B cell (primary cell): ENCODE results near the gene BBIP1. TPM values are rescaled to one million over a fixed set of nuclear protein-coding genes. Genes with fewer than 3 reads are reported as not detected.

Source experiments
- ATAC-seq: fragments of 200-7000 bp; cut with Tn5 transposase; one replicate; pipeline ENCODE4 v1.10.0; 2021; ENCODE audit warnings: low read depth, mild to moderate bottlenecking, moderate number of reproducible peaks, moderate library complexity
- CTCF ChIA-PET: fragments of 350-600 bp; sonication (Branson Sonifier 250); formaldehyde crosslinking; loops from one replicate; lab custom pipeline; 2021; ENCODE audit warnings: antibody characterized with exemption, inconsistent platforms; lab: Charles Lee
- POLR2A ChIA-PET: fragments of 350-600 bp; sonication (Branson Sonifier 250); formaldehyde crosslinking; loops from one replicate; lab custom pipeline; 2021; ENCODE audit warnings: antibody characterized with exemption; lab: Charles Lee
- DNase-seq: peaks from one replicate; pipeline ENCODE4 v3.0.0; 2013
- H2AFZ ChIP-seq: 2 replicates; pipeline ENCODE4 v1.6.1; 2012; ENCODE audit warnings: mild to moderate bottlenecking, low read depth, low read length; ENCODE audit not compliant: insufficient read depth, poor library complexity, severe bottlenecking
- H3K27ac ChIP-seq, 2 donors: 1 replicate in 1 of 2; 2 replicates in 1 of 2; pipeline ENCODE4 v1.5.1; 2012 to 2013; ENCODE audit warnings: low read length in 2 of 2, mild to moderate bottlenecking in 2 of 2, moderate library complexity in 1 of 2
- H3K27me3 ChIP-seq, 4 experiments: fragments of 200-600 bp in 1 of 4; sonication (generic) in 1 of 4; replicated peaks in 1 of 4; 1 replicate in 2 of 4; 2 replicates in 2 of 4; pipeline versions ENCODE4 v1.6.1 to v1.7.0; 2013 to 2016; ENCODE audit warnings: low read length in 3 of 4, mild to moderate bottlenecking in 2 of 4, mixed read lengths in 1 of 4, moderate library complexity in 1 of 4; ENCODE audit not compliant: insufficient read depth in 4 of 4, control insufficient read depth in 3 of 4; ENCODE audit errors: control extremely low read depth in 1 of 4
- H3K36me3 ChIP-seq, 2 experiments: replicated peaks in 1 of 2; 1 replicate in 1 of 2; 2 replicates in 1 of 2; pipeline versions ENCODE4 v1.6.1 to v1.7.1; 2013; ENCODE audit warnings: low read length in 1 of 2; ENCODE audit not compliant: insufficient read depth in 2 of 2, control insufficient read depth in 1 of 2; ENCODE audit errors: control extremely low read depth in 1 of 2, extremely low read depth in 1 of 2
- H3K4me1 ChIP-seq, 2 donors: fragments of 200-600 bp in 1 of 2; sonication (generic) in 1 of 2; 1 replicate in 1 of 2; 2 replicates in 1 of 2; pipeline versions ENCODE4 v1.5.1 to v1.6.1; 2013 to 2017; ENCODE audit warnings: low read length in 2 of 2; ENCODE audit not compliant: control insufficient read depth in 2 of 2, insufficient read depth in 2 of 2
- H3K4me2 ChIP-seq: replicated peaks from 2 replicates; pipeline ENCODE3; 2012; ENCODE audit warnings: mild to moderate bottlenecking, low read depth, low read length; ENCODE audit not compliant: poor library complexity, severe bottlenecking
- H3K4me3 ChIP-seq, 5 experiments: fragments of 200-600 bp in 1 of 5; sonication (generic) in 1 of 5; 1 replicate in 3 of 5; 2 replicates in 2 of 5; pipeline versions ENCODE4 v1.5.1 to v1.7.0; 2011 to 2016; ENCODE audit warnings: low read length in 4 of 5, mild to moderate bottlenecking in 4 of 5, low read depth in 2 of 5, control low read depth in 1 of 5, moderate library complexity in 1 of 5; ENCODE audit not compliant: insufficient read depth in 1 of 5; ENCODE audit errors: control extremely low read depth in 1 of 5, extremely low read depth in 1 of 5
- H3K79me2 ChIP-seq: fragments of 200-600 bp; sonication (generic); one replicate; pipeline ENCODE4 v1.6.0; 2016; ENCODE audit warnings: low read length; ENCODE audit not compliant: control insufficient read depth, insufficient read depth
- H3K9ac ChIP-seq: fragments of 200-600 bp; sonication (generic); 2 replicates; pipeline ENCODE4 v1.6.1; 2017; ENCODE audit warnings: mild to moderate bottlenecking, low read length, moderate library complexity
- H3K9me3 ChIP-seq, 3 donors: one replicate each; pipeline versions ENCODE4 v1.6.1 to v1.7.1; 2013; ENCODE audit warnings: low read length in 2 of 3; ENCODE audit not compliant: control insufficient read depth in 2 of 3, insufficient read depth in 1 of 3; ENCODE audit errors: control extremely low read depth in 1 of 3
- H4K20me1 ChIP-seq: 2 replicates; pipeline ENCODE4 v1.6.0; 2012; ENCODE audit warnings: mild to moderate bottlenecking, low read length; ENCODE audit not compliant: insufficient read depth, control insufficient read depth, poor library complexity, severe bottlenecking
- H3K27ac Mint-ChIP-seq: one replicate; pipeline ENCODE4 v1.8.0; 2021; ENCODE audit warnings: mixed read lengths
- H3K27me3 Mint-ChIP-seq: one replicate; pipeline ENCODE4 v1.8.0; 2021; ENCODE audit warnings: mixed read lengths
- H3K4me1 Mint-ChIP-seq: one replicate; pipeline ENCODE4 v1.8.0; 2021; ENCODE audit warnings: mixed read lengths
- H3K4me3 Mint-ChIP-seq: one replicate; pipeline ENCODE4 v1.8.0; 2021; ENCODE audit warnings: mixed read lengths
- H3K9me3 Mint-ChIP-seq: one replicate; pipeline ENCODE4 v1.8.0; 2022; ENCODE audit warnings: mixed read lengths; ENCODE audit not compliant: insufficient read depth
- CTCF ChIP-seq: fragments of 200-600 bp; IDR thresholded peaks from one replicate; pipeline ENCODE4 v1.8.0; 2022; ENCODE audit warnings: antibody characterized with exemption, mild to moderate bottlenecking
- EZH2 ChIP-seq: IDR thresholded peaks from 2 replicates; pipeline ENCODE4 v1.6.1; 2012; ENCODE audit warnings: borderline replicate concordance, low read depth, mild to moderate bottlenecking, moderate library complexity, low read length; ENCODE audit not compliant: insufficient read depth, poor library complexity, severe bottlenecking
- WGBS: methylation state at CpG from one replicate; pipeline ENCODE4 v1.1.5; 2013; ENCODE audit warnings: missing lambda C conversion rate; ENCODE audit not compliant: insufficient coverage; 5-methylcytosine and 5-hydroxymethylcytosine counted together
- intact Hi-C: fragments of 100-400 bp; cut with micrococcal nuclease; formaldehyde crosslinking; loops from one replicate; pipeline ENCODE4 v1.10.0; 2022
- polyA plus RNA-seq: library from polyadenylated mRNA; depleted of rRNA; stranded (reverse); fragments of >200 nt; gene quantifications from 2 replicates; pipeline ENCODE4 v1.2.3, GENCODE V29; 2012
- total RNA-seq, 2 donors: library from RNA; stranded (reverse); fragments of 120-200 nt in 1 of 2; gene quantifications; 1 replicate in 1 of 2; 2 replicates in 1 of 2; pipeline versions ENCODE4 v1.2.3 to v1.2.4, GENCODE V29; 2013 to 2022

BBIP1 gene
- total and polyA plus RNA-seq, 2 donors (not counting 1 experiment from before 2014, with no cell fraction given): 10.6 to 46.1 TPM

GRCh38 chr10:110850099-110850498, 68.9 kb downstream of the BBIP1 start:
- Histone ChIP-seq H3K79me2 (no peaks in the 10 kb centered on the region), H3K27ac (no peak overlapping the region), H2AFZ (no peak overlapping the region), H3K36me3 (no peaks in the 10 kb centered on the region), H3K4me3 (no peak overlapping the region), H3K4me2 (no peak overlapping the region), H3K4me1 (peaks cover 37 to 49% of the 10 kb centered on the region in 2 donors), H3K27me3 (no peaks in the 10 kb centered on the region), H3K9ac (no peak overlapping the region), H4K20me1 (no peaks in the 10 kb centered on the region), H3K9me3 (no peaks in the 10 kb centered on the region)
- no peaks in the 10 kb centered on the region for H3K27me3 Mint-ChIP-seq
- H3K4me1 Mint-ChIP-seq: peaks cover 69% of the 10 kb centered on the region
- intact Hi-C loops: no loop called here
- POLR2A ChIA-PET: no interaction called here
- no peak for DNase-seq
- CTCF ChIA-PET: interaction anchor here (1.1 to 2.3 kb wide), 3 partner anchors 8 to 15 kb away, joined by 3 to 9 read pairs (median 3); no protein-coding TSS in a partner anchor
- WGBS: 94% methylated on average over 2 of the region's 3 CpGs
- H3K9me3 Mint-ChIP-seq: no peaks in the 10 kb centered on the region
- H3K4me3 Mint-ChIP-seq: no peak overlapping the region
- ATAC-seq: no peak
- TF ChIP-seq CTCF (no peak), EZH2 (no peak)
- no peak overlapping the region for H3K27ac Mint-ChIP-seq

Other genes with a start within 250 kb of the BBIP1 start
- 169 and 185 TPM in 2 replicates for gene PDCD4, start 47.3 kb downstream of the BBIP1 start, total RNA-seq
- gene PDCD4, start 47.3 kb downstream of the BBIP1 start, polyA plus RNA-seq: 33.9 and 116 TPM in 2 replicates
- gene SHOC2, start 424 bp upstream of the BBIP1 start, total RNA-seq: 116 and 130 TPM in 2 replicates
- gene SHOC2, start 424 bp upstream of the BBIP1 start, polyA plus RNA-seq: 13.3 and 21.9 TPM in 2 replicates
- gene ADRA2A, start 157.8 kb upstream of the BBIP1 start, total RNA-seq: not detected in 2 replicates
- gene ADRA2A, start 157.8 kb upstream of the BBIP1 start, polyA plus RNA-seq: 0.01 and 0.03 TPM in 2 replicates